Stomach smooth muscle (tissue), 2 donors: ENCODE results near the gene NT5C.

Experiments
- H3K27ac ChIP-seq: one replicate; pipeline ENCODE4 v1.7.0; 2013; ENCODE audit warnings: mild to moderate bottlenecking, low read length, inconsistent platforms
- H3K27me3 ChIP-seq, 2 donors: one replicate each; pipeline ENCODE4 v1.7.0; 2013; ENCODE audit warnings: low read length in 2 of 2; ENCODE audit not compliant: insufficient read depth in 2 of 2, control insufficient read depth in 1 of 2
- H3K36me3 ChIP-seq, 2 donors: one replicate each; pipeline ENCODE4 v1.7.0; 2013; ENCODE audit warnings: low read length in 2 of 2; ENCODE audit not compliant: control insufficient read depth in 2 of 2, insufficient read depth in 2 of 2
- H3K4me1 ChIP-seq: one replicate; pipeline ENCODE4 v1.7.0; 2013; ENCODE audit warnings: low read length; ENCODE audit not compliant: control insufficient read depth, insufficient read depth
- H3K4me3 ChIP-seq, 2 donors: one replicate each; pipeline ENCODE4 v1.7.0; 2013; ENCODE audit warnings: low read length in 2 of 2
- H3K9ac ChIP-seq, 2 donors: one replicate each; pipeline ENCODE4 v1.7.0; 2013; ENCODE audit warnings: low read length in 2 of 2, mild to moderate bottlenecking in 1 of 2
- H3K9me3 ChIP-seq, 2 donors: one replicate each; pipeline ENCODE4 v1.7.0; 2013; ENCODE audit warnings: low read length in 2 of 2; ENCODE audit not compliant: control insufficient read depth in 2 of 2
- donor health status: healthy.
- donor health status: Pancreatic carcinoma.

NT5C gene

GRCh38 chr17:75103601-75104554 is 27.7 kb downstream of the NT5C start:
- Histone ChIP-seq H3K9ac (no peak overlapping the region), H3K36me3 (no peaks in the 10 kb centered on the region), H3K4me3 (no peak overlapping the region), H3K27ac (no peak overlapping the region), H3K27me3 (no peaks in the 10 kb centered on the region), H3K4me1 (no peaks in the 10 kb centered on the region), H3K9me3 (no peaks in the 10 kb centered on the region)

- H3K27me3 ChIP-seq: no peaks in the 10 kb centered on the region
- H3K36me3 ChIP-seq: no peaks in the 10 kb centered on the region
- no peak overlapping the region for H3K9ac ChIP-seq
- H3K9me3 ChIP-seq: no peaks in the 10 kb centered on the region
- no peak overlapping the region for H3K4me3 ChIP-seq
- H3K4me1 ChIP-seq: no peaks in the 10 kb centered on the region
- no peak overlapping the region for H3K27ac ChIP-seq
Measured at GRCh38 chr17:75102385-75102821, 29.1 kb downstream of the NT5C start.

- Histone ChIP-seq H3K9me3 (no peaks in the 10 kb centered on the region), H3K27me3 (no peaks in the 10 kb centered on the region), H3K4me1 (no peaks in the 10 kb centered on the region), H3K27ac (no peak overlapping the region), H3K36me3 (no peaks in the 10 kb centered on the region), H3K9ac (no peak overlapping the region), H3K4me3 (no peak overlapping the region)
Measured at GRCh38 chr17:75099881-75100595, 31.5 kb downstream of the NT5C start.

GRCh38 chr17:75098861-75099260 is 32.7 kb downstream of the NT5C start:
- no peaks in the 10 kb centered on the region for H3K27me3 ChIP-seq
- no peak overlapping the region for H3K27ac ChIP-seq

GRCh38 chr17:75097865-75098264 is 33.7 kb downstream of the NT5C start:
- Histone ChIP-seq H3K27me3 (no peaks in the 10 kb centered on the region), H3K36me3 (no peaks in the 10 kb centered on the region), H3K4me3 (no peak overlapping the region), H3K9ac (no peak overlapping the region), H3K9me3 (no peaks in the 10 kb centered on the region), H3K27ac (no peak overlapping the region), H3K4me1 (no peaks in the 10 kb centered on the region)

More at GRCh38 chr17:75098861-75099260, 32.7 kb downstream of the NT5C start:
- H3K36me3 ChIP-seq: no peaks in the 10 kb centered on the region
- H3K9ac ChIP-seq: no peak overlapping the region
- no peak overlapping the region for H3K4me3 ChIP-seq
- H3K4me1 ChIP-seq: no peaks in the 10 kb centered on the region
- no peaks in the 10 kb centered on the region for H3K9me3 ChIP-seq

- Histone ChIP-seq H3K36me3 (no peaks in the 10 kb centered on the region), H3K9ac (no peak overlapping the region), H3K27me3 (no peaks in the 10 kb centered on the region), H3K9me3 (no peaks in the 10 kb centered on the region), H3K4me3 (no peak overlapping the region), H3K27ac (no peak overlapping the region), H3K4me1 (peaks cover 2% of the 10 kb centered on the region)
Measured at GRCh38 chr17:75096082-75096625, 35.4 kb downstream of the NT5C start.

GRCh38 chr17:75094871-75095399 is 36.6 kb downstream of the NT5C start:
- H3K4me1 ChIP-seq: peaks cover 3% of the 10 kb centered on the region
- no peaks in the 10 kb centered on the region for H3K27me3 ChIP-seq
- H3K27ac ChIP-seq: no peak overlapping the region
- H3K36me3 ChIP-seq: no peaks in the 10 kb centered on the region
- no peak overlapping the region for H3K4me3 ChIP-seq
- no peaks in the 10 kb centered on the region for H3K9me3 ChIP-seq
- H3K9ac ChIP-seq: no peak overlapping the region

- Histone ChIP-seq H3K27me3 (peaks cover 0 to 3% of the 10 kb centered on the region in 2 donors), H3K36me3 (no peaks in the 10 kb centered on the region), H3K4me3 (no peak overlapping the region), H3K9me3 (no peaks in the 10 kb centered on the region), H3K4me1 (peaks cover 6% of the 10 kb centered on the region), H3K9ac (no peak overlapping the region), H3K27ac (no peak overlapping the region)
Measured at GRCh38 chr17:75093548-75094158, 37.9 kb downstream of the NT5C start.

- Histone ChIP-seq H3K9ac (no peak overlapping the region), H3K9me3 (no peaks in the 10 kb centered on the region), H3K4me3 (no peak overlapping the region), H3K27ac (no peak overlapping the region), H3K36me3 (no peaks in the 10 kb centered on the region), H3K4me1 (peaks cover 20% of the 10 kb centered on the region), H3K27me3 (peaks cover 8 to 9% of the 10 kb centered on the region in 2 donors)
Measured at GRCh38 chr17:75091855-75092327, 39.7 kb downstream of the NT5C start.
